Measurements from ENCODE around the gene WBP2NL.

The WBP2NL gene

GRCh38 chr22:41951898-41952474 lies 46.6 kb upstream of the WBP2NL start, which contains the start of gene SMIM45 (continued):
- TF ChIP-seq POU6F1 (CRISPR knock-in tag; IDR thresholded peaks at IDR 0.05; ENCODE audit: borderline replicate concordance, low read depth) (no peak), ZNF565 (CRISPR knock-in tag; conservative IDR thresholded peaks at IDR 0.05; ENCODE audit: low read depth) (no peak), OSR1 (CRISPR knock-in tag; IDR thresholded peaks at IDR 0.05) (no peak)

GRCh38 chr22:41952713-41953112 lies 45.9 kb upstream of the WBP2NL start:
- TF ChIP-seq CREB5 (CRISPR knock-in tag; IDR thresholded peaks at IDR 0.05; ENCODE audit: low read depth) (no peak), POU6F1 (CRISPR knock-in tag; IDR thresholded peaks at IDR 0.05; ENCODE audit: borderline replicate concordance, low read depth) (no peak), OSR1 (CRISPR knock-in tag; IDR thresholded peaks at IDR 0.05) (no peak), ZFP3 (CRISPR knock-in tag; IDR thresholded peaks at IDR 0.05) (no peak), RARB (CRISPR knock-in tag; IDR thresholded peaks at IDR 0.05) (no peak), SNAI2 (CRISPR knock-in tag; IDR thresholded peaks at IDR 0.05) (no peak), PPARA (CRISPR knock-in tag; IDR thresholded peaks at IDR 0.05; ENCODE audit: borderline replicate concordance) (no peak), ISL1 (CRISPR knock-in tag; IDR thresholded peaks at IDR 0.05) (no peak), BACH2 (CRISPR knock-in tag; IDR thresholded peaks at IDR 0.05; ENCODE audit: borderline replicate concordance) (no peak), PATZ1 (CRISPR knock-in tag; IDR thresholded peaks at IDR 0.05; ENCODE audit: borderline replicate concordance) (no peak), CSDC2 (CRISPR knock-in tag; IDR thresholded peaks at IDR 0.05) (no peak), GLIS3 (CRISPR knock-in tag; IDR thresholded peaks at IDR 0.05) (no peak), ARNTL (CRISPR knock-in tag; IDR thresholded peaks at IDR 0.05; ENCODE audit: borderline replicate concordance, low read depth) (no peak), TSHZ2 (CRISPR knock-in tag; IDR thresholded peaks at IDR 0.05) (no peak), ZNF8 (CRISPR knock-in tag; IDR thresholded peaks at IDR 0.05) (no peak), ESRRG (CRISPR knock-in tag; IDR thresholded peaks at IDR 0.05) (no peak), ZC3H10 (CRISPR knock-in tag; IDR thresholded peaks at IDR 0.05) (no peak), ZFP30 (CRISPR knock-in tag; IDR thresholded peaks at IDR 0.05) (no peak), ZNF565 (CRISPR knock-in tag; conservative IDR thresholded peaks at IDR 0.05; ENCODE audit: low read depth) (no peak), TOX (CRISPR knock-in tag; IDR thresholded peaks at IDR 0.05; ENCODE audit: borderline replicate concordance) (no peak)
- ATAC-seq, result no peak

- no peak for ATAC-seq
- TF ChIP-seq OSR1 (CRISPR knock-in tag; IDR thresholded peaks at IDR 0.05) (no peak), ARNTL (CRISPR knock-in tag; IDR thresholded peaks at IDR 0.05; ENCODE audit: borderline replicate concordance, low read depth) (no peak), ZNF8 (CRISPR knock-in tag; IDR thresholded peaks at IDR 0.05) (no peak), TSHZ2 (CRISPR knock-in tag; IDR thresholded peaks at IDR 0.05) (no peak), TCF4 (CRISPR knock-in tag; IDR thresholded peaks at IDR 0.05; ENCODE audit: borderline replicate concordance) (no peak), PATZ1 (CRISPR knock-in tag; IDR thresholded peaks at IDR 0.05; ENCODE audit: borderline replicate concordance) (no peak), ZNF565 (CRISPR knock-in tag; conservative IDR thresholded peaks at IDR 0.05; ENCODE audit: low read depth) (no peak), BACH2 (CRISPR knock-in tag; IDR thresholded peaks at IDR 0.05; ENCODE audit: borderline replicate concordance) (no peak), ZC3H10 (CRISPR knock-in tag; IDR thresholded peaks at IDR 0.05) (no peak)
These were observed 40.5 kb upstream of the WBP2NL start for GRCh38 chr22:41957941-41958556.
